Trophoblast cell (in vitro differentiated cells and primary cell): ENCODE data around the gene CMTM4.
A peak's percentile ranks its signal among the peaks of the same experiment; 100 is the strongest.

ENCODE experiments used
- DNase-seq, 2 donors: peaks; one replicate each; pipeline ENCODE4 v3.0.0-alpha.2; 2016
- H2AFZ ChIP-seq: 2 replicates; pipeline ENCODE4 v1.6.1; 2013; ENCODE audit warnings: low read length, moderate library complexity, mild to moderate bottlenecking; ENCODE audit not compliant: insufficient read depth, poor library complexity
- H2AK5ac ChIP-seq: 2 replicates; pipeline ENCODE4 v1.6.1; 2013; ENCODE audit warnings: mild to moderate bottlenecking, low read length
- H2BK120ac ChIP-seq: 2 replicates; pipeline ENCODE4 v1.6.1; 2013; ENCODE audit warnings: low read length, mild to moderate bottlenecking, moderate library complexity; ENCODE audit not compliant: insufficient read depth, poor library complexity
- H2BK12ac ChIP-seq: 2 replicates; pipeline ENCODE4 v1.6.1; 2013; ENCODE audit warnings: mild to moderate bottlenecking, low read length, moderate library complexity
- H2BK5ac ChIP-seq: 2 replicates; pipeline ENCODE4 v1.6.1; 2013; ENCODE audit warnings: low read length, low read depth, moderate library complexity, mild to moderate bottlenecking; ENCODE audit not compliant: poor library complexity
- H3K14ac ChIP-seq: 2 replicates; pipeline ENCODE4 v1.6.1; 2013; ENCODE audit warnings: mild to moderate bottlenecking, low read length
- H3K18ac ChIP-seq: 2 replicates; pipeline ENCODE4 v1.6.1; 2013; ENCODE audit warnings: mild to moderate bottlenecking, low read length
- H3K23ac ChIP-seq: 2 replicates; pipeline ENCODE4 v1.6.1; 2013; ENCODE audit warnings: low read length
- H3K27ac ChIP-seq: 2 replicates; pipeline ENCODE4 v1.5.1; 2013; ENCODE audit warnings: low read depth, mild to moderate bottlenecking, inconsistent platforms, low read length, moderate library complexity
- H3K27me3 ChIP-seq: 2 replicates; pipeline ENCODE4 v1.6.1; 2013; ENCODE audit warnings: inconsistent platforms, mild to moderate bottlenecking, low read length, moderate library complexity; ENCODE audit not compliant: insufficient read depth
- H3K36me3 ChIP-seq, 2 experiments: 1 replicate in 1 of 2; 2 replicates in 1 of 2; pipeline ENCODE4 v1.6.1; 2013; ENCODE audit warnings: low read length in 2 of 2, mild to moderate bottlenecking in 2 of 2, moderate library complexity in 1 of 2; ENCODE audit not compliant: insufficient read depth in 2 of 2, control insufficient read depth in 1 of 2
- H3K4ac ChIP-seq: 2 replicates; pipeline ENCODE4 v1.6.1; 2013; ENCODE audit warnings: low read depth, mild to moderate bottlenecking, low read length, moderate library complexity
- H3K4me1 ChIP-seq, 2 experiments: 1 replicate in 1 of 2; 2 replicates in 1 of 2; pipeline ENCODE4 v1.6.1; 2013; ENCODE audit warnings: low read length in 2 of 2, mild to moderate bottlenecking in 2 of 2, moderate library complexity in 1 of 2; ENCODE audit not compliant: insufficient read depth in 2 of 2, control insufficient read depth in 1 of 2
- H3K4me2 ChIP-seq: 2 replicates; pipeline ENCODE4 v1.6.1; 2013; ENCODE audit warnings: inconsistent platforms, mild to moderate bottlenecking, low read length, moderate library complexity
- H3K4me3 ChIP-seq: 2 replicates; pipeline ENCODE4 v1.5.1; 2013; ENCODE audit warnings: mild to moderate bottlenecking, low read depth, low read length, inconsistent platforms
- H3K79me1 ChIP-seq: one replicate; pipeline ENCODE4 v1.6.1; 2013; ENCODE audit warnings: low read length
- H3K79me2 ChIP-seq: 2 replicates; pipeline ENCODE4 v1.6.1; 2013; ENCODE audit warnings: low read length, mild to moderate bottlenecking; ENCODE audit not compliant: control insufficient read depth, insufficient read depth, poor library complexity
- H3K9ac ChIP-seq: 2 replicates; pipeline ENCODE4 v1.6.1; 2013; ENCODE audit warnings: mild to moderate bottlenecking, low read length
- H3K9me3 ChIP-seq: 2 replicates; pipeline ENCODE4 v1.6.1; 2013; ENCODE audit warnings: low read depth, mild to moderate bottlenecking, control low read depth, inconsistent platforms, low read length; ENCODE audit not compliant: insufficient read depth
- H4K12ac ChIP-seq: 2 replicates; pipeline ENCODE4 v1.6.1; 2013; ENCODE audit warnings: low read depth, mild to moderate bottlenecking, low read length, moderate library complexity
- H4K8ac ChIP-seq: 2 replicates; pipeline ENCODE4 v1.6.1; 2013; ENCODE audit warnings: low read depth, mild to moderate bottlenecking, low read length, moderate library complexity
- H4K91ac ChIP-seq: one replicate; pipeline ENCODE4 v1.6.1; 2013; ENCODE audit warnings: low read depth, mild to moderate bottlenecking, low read length, moderate library complexity
- WGBS: extraction: QIAGEN DNeasy Blood & Tissue Kit; methylation state at CpG from one replicate; pipeline ENCODE4 v1.1.7; 2013; ENCODE audit warnings: missing lambda C conversion rate; ENCODE audit not compliant: insufficient read length, insufficient coverage; ENCODE audit errors: extremely low coverage; 5-methylcytosine and 5-hydroxymethylcytosine counted together

The CMTM4 gene

GRCh38 chr16:66728804-66729203, 32.3 kb upstream of the CMTM4 start:
- Histone ChIP-seq H4K12ac (no peak overlapping the region), H2AFZ (no peak overlapping the region), H4K8ac (no peak overlapping the region), H3K4ac (no peak overlapping the region), H3K4me1 (no peaks in the 10 kb centered on the region), H3K79me2 (no peaks in the 10 kb centered on the region), H3K27me3 (no peaks in the 10 kb centered on the region), H2BK5ac (no peak overlapping the region), H3K79me1 (no peaks in the 10 kb centered on the region), H3K36me3 (peaks cover 62 to 83% of the 10 kb centered on the region in 2 experiments), H3K14ac (no peak overlapping the region), H2BK120ac (no peak overlapping the region), H3K27ac (no peak overlapping the region), H2AK5ac (no peak overlapping the region), H3K23ac (no peak overlapping the region), H3K4me3 (no peak overlapping the region), H2BK12ac (no peak overlapping the region), H4K91ac (no peak overlapping the region), H3K18ac (no peak overlapping the region), H3K9me3 (no peaks in the 10 kb centered on the region), H3K9ac (no peak overlapping the region), H3K4me2 (no peak overlapping the region)
- WGBS: no CpG with 5 or more reads among the region's 4 CpGs
- DNase-seq: no peak

DNA sequence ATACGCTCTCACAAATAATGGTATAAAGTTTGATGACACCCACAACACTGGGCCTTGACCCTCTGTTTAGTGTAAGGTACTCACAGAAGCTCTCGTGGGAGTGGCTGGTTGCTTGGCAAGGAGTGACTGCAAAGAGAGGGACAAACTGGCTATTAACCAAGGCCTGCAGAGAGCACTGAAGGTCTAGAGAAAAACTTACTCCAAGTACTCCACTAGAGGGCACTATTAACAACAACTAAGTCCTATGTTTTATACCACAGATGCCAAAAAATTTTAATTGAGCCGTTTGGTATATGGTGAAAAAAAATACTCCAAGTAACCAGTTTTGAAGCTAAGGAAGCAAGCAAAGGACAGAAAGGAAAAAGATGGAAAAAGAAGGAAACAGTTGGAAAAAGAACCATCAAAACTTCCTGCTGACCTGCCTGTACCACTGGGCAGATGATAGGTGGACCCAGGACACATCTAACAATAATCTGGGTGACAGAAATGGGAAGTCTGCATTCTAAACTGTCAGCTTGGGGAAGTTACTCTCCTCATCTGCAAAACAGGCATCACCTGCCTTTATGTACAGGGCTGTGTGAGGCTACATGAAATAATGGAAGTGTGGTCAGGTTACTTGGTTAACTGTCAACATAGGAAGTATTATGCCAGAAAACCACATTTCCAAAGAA, 31.7 kb upstream of the CMTM4 start:
- H2BK5ac ChIP-seq: no peak overlapping the region
- no peak overlapping the region for H3K27ac ChIP-seq
- H3K23ac ChIP-seq: no peak overlapping the region
- no peak overlapping the region for H3K4ac ChIP-seq
- WGBS: no CpG with 5 or more reads among the region's 3 CpGs
- H3K4me2 ChIP-seq: no peak overlapping the region
- H2BK120ac ChIP-seq: no peak overlapping the region
- H3K36me3 ChIP-seq: peaks cover 57 to 82% of the 10 kb centered on the region in 2 experiments
- peak in 1 of 2 donors; percentile 74 for DNase-seq
- H4K8ac ChIP-seq: no peak overlapping the region
- H2AFZ ChIP-seq: no peak overlapping the region
- no peak overlapping the region for H4K91ac ChIP-seq
- H3K9me3 ChIP-seq: no peaks in the 10 kb centered on the region
- H3K18ac ChIP-seq: no peak overlapping the region
- H4K12ac ChIP-seq: no peak overlapping the region
- H3K9ac ChIP-seq: no peak overlapping the region
- H3K4me1 ChIP-seq: no peaks in the 10 kb centered on the region
- no peak overlapping the region for H3K4me3 ChIP-seq
- H2BK12ac ChIP-seq: no peak overlapping the region
- no peak overlapping the region for H2AK5ac ChIP-seq
- H3K79me1 ChIP-seq: no peaks in the 10 kb centered on the region
- no peaks in the 10 kb centered on the region for H3K27me3 ChIP-seq
- H3K14ac ChIP-seq: no peak overlapping the region
- no peaks in the 10 kb centered on the region for H3K79me2 ChIP-seq

- Histone ChIP-seq H3K4me3 (no peak overlapping the region), H2BK12ac (no peak overlapping the region), H2AK5ac (no peak overlapping the region), H3K79me1 (no peaks in the 10 kb centered on the region), H3K23ac (no peak overlapping the region), H4K8ac (no peak overlapping the region), H3K27ac (no peak overlapping the region), H3K9me3 (no peaks in the 10 kb centered on the region), H3K27me3 (no peaks in the 10 kb centered on the region), H4K12ac (no peak overlapping the region), H2AFZ (no peak overlapping the region), H2BK5ac (no peak overlapping the region), H3K79me2 (no peaks in the 10 kb centered on the region), H3K4me1 (peaks cover 0 to 5% of the 10 kb centered on the region in 2 experiments), H3K4ac (no peak overlapping the region), H3K36me3 (peaks cover 25 to 31% of the 10 kb centered on the region in 2 experiments), H3K4me2 (no peak overlapping the region), H3K18ac (no peak overlapping the region), H2BK120ac (no peak overlapping the region), H4K91ac (no peak overlapping the region), H3K14ac (no peak overlapping the region), H3K9ac (no peak overlapping the region)
- DNase-seq: no peak
- WGBS: no CpG with 5 or more reads among the region's 3 CpGs
These were observed 24.2 kb upstream of the CMTM4 start for GRCh38 chr16:66720766-66721165.

GRCh38 chr16:66719246-66719645, 22.7 kb upstream of the CMTM4 start:
- no peak overlapping the region for H3K14ac ChIP-seq
- H2AFZ ChIP-seq: no peak overlapping the region
- no peak overlapping the region for H4K91ac ChIP-seq
- H4K8ac ChIP-seq: no peak overlapping the region
- no peaks in the 10 kb centered on the region for H3K27me3 ChIP-seq
- H3K23ac ChIP-seq: no peak overlapping the region
- no peaks in the 10 kb centered on the region for H3K9me3 ChIP-seq
- no peaks in the 10 kb centered on the region for H3K79me1 ChIP-seq
- no peaks in the 10 kb centered on the region for H3K79me2 ChIP-seq
- no peak overlapping the region for H4K12ac ChIP-seq
- DNase-seq: peak in 1 of 2 donors; percentile 67
- peaks cover 4 to 5% of the 10 kb centered on the region in 2 experiments for H3K4me1 ChIP-seq
- H2AK5ac ChIP-seq: no peak overlapping the region
- no peak overlapping the region for H3K4me2 ChIP-seq
- H3K36me3 ChIP-seq: peaks cover 10 to 17% of the 10 kb centered on the region in 2 experiments
- no peak overlapping the region for H3K27ac ChIP-seq
- no peak overlapping the region for H3K9ac ChIP-seq
- no peak overlapping the region for H2BK120ac ChIP-seq
- H2BK5ac ChIP-seq: no peak overlapping the region
- no peak overlapping the region for H2BK12ac ChIP-seq
- H3K4me3 ChIP-seq: no peak overlapping the region
- WGBS: no CpG with 5 or more reads among the region's 4 CpGs
- no peak overlapping the region for H3K18ac ChIP-seq
- no peak overlapping the region for H3K4ac ChIP-seq
